SH-SY5Y (cell line): Measurements from ENCODE around the gene PNPLA8.

Experiments
- GATA2 ChIP-seq: IDR thresholded peaks from 2 replicates; pipeline ENCODE4 v1.6.1; 2011; ENCODE audit warnings: mild to moderate bottlenecking, low read depth, low read length
- GATA3 ChIP-seq: IDR thresholded peaks from 2 replicates; pipeline ENCODE4 v1.6.1; 2011; ENCODE audit warnings: low read depth, mild to moderate bottlenecking, low read length, moderate library complexity

- TF ChIP-seq GATA2 = no peak
- no peak for TF ChIP-seq GATA3
These were observed 61.2 kb downstream of the PNPLA8 start for GRCh38 chr7:108464743-108465142.
